Measurements from ENCODE around the gene PTPN1. TPM values are rescaled to one million over a fixed set of nuclear protein-coding genes. Genes with fewer than 3 reads are reported as not detected.

Gene PTPN1
- total RNA-seq, 1 donor from 2014 or later, result 47.5 TPM

DNA sequence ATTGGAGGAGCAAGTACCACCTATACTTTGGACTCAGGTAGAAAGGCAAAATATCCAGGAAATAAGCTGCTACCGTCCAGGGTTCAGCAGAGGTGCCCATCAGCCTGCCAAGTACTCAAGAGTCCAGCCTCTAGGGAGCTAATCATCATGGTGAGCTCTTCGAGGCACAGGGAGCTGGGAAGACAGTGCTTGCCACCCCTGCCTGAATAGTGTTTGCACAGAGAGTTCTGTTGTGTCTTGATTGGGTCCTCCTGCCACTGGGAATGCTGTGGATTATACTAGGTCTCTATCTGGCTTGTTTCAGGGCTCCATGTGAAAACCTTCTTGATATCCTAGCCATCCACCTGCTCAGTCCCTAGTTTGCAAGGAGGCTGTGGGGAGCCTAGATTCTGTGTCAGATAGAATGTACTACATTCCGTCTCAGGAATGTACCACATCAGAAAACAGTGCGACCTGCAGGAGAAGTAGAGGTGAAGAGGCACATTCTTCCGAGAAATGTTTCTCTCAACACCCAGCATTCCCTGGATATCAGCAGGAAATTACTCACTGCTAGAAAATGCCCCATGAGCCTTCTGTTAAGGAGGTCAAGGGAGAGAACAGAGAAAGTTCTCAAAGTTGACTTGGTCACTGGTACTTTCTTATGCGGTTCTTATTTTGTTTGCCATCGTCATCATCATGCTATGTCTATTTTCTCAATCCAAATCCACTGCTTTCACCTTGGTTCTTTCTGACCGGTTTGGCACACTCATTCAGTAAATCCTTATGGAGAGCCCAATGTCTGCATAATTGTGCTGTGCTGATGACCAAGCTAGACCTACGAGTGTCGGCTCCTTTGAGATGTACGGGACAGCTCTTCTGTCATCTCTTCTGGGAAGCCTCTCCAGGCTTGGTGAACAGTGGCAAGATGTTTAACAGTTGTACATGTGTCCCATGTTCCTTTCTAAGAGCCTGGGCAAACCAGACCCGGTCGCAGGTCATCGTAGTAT lies 30.7 kb downstream of the PTPN1 start:
- Mint-ChIP-seq H3K4me1 (ENCODE audit: low read depth, unreplicated experiment) (peaks cover 3% of the 10 kb centered on the region), H3K36me3 (ENCODE audit: unreplicated experiment) (no peaks in the 10 kb centered on the region)

DNA sequence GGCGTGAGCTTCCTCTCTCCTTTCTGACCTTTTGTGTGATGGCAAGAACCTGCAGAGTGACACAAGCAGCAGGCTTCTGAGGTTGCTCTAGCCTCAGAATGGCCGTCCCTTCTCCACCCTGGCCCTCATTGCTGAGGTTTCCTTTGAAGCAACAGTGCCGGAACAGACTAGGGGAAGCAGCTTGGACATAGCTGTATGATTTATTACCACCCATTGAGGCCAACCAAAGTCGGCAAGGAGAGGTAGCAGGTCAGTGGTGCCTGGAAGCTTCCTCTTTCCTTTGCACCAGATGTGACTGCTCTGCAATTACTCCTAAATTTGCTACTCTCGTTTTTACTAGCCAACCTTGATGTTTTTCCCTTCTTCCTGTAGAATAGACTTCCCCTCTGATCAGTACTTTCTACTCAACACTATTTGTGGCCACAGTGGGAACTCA lies 31.4 kb downstream of the PTPN1 start:
- Mint-ChIP-seq H3K4me1 (ENCODE audit: low read depth, unreplicated experiment) (peaks cover 4% of the 10 kb centered on the region), H3K4me3 (ENCODE audit: unreplicated experiment) (no peak overlapping the region), H3K27me3 (ENCODE audit: unreplicated experiment) (no peaks in the 10 kb centered on the region), H3K36me3 (ENCODE audit: unreplicated experiment) (no peaks in the 10 kb centered on the region), H3K27ac (ENCODE audit: unreplicated experiment) (no peak overlapping the region), H3K9me3 (ENCODE audit: unreplicated experiment) (peaks cover 2% of the 10 kb centered on the region)
- TF ChIP-seq, protein P1, sequence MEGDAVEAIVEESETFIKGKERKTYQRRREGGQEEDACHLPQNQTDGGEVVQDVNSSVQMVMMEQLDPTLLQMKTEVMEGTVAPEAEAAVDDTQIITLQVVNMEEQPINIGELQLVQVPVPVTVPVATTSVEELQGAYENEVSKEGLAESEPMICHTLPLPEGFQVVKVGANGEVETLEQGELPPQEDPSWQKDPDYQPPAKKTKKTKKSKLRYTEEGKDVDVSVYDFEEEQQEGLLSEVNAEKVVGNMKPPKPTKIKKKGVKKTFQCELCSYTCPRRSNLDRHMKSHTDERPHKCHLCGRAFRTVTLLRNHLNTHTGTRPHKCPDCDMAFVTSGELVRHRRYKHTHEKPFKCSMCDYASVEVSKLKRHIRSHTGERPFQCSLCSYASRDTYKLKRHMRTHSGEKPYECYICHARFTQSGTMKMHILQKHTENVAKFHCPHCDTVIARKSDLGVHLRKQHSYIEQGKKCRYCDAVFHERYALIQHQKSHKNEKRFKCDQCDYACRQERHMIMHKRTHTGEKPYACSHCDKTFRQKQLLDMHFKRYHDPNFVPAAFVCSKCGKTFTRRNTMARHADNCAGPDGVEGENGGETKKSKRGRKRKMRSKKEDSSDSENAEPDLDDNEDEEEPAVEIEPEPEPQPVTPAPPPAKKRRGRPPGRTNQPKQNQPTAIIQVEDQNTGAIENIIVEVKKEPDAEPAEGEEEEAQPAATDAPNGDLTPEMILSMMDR (IDR thresholded peaks at IDR 0.05; ENCODE audit: partially characterized antibody, unreplicated experiment), result no peak
- no peak for DNase-seq

More for the DNA sequence above, 30.7 kb downstream of the PTPN1 start:
- Mint-ChIP-seq H3K27me3 (ENCODE audit: unreplicated experiment) (no peaks in the 10 kb centered on the region), H3K9me3 (ENCODE audit: unreplicated experiment) (peaks cover 2% of the 10 kb centered on the region), H3K4me3 (ENCODE audit: unreplicated experiment) (no peak overlapping the region), H3K27ac (ENCODE audit: unreplicated experiment) (no peak overlapping the region)
- no peak for DNase-seq
- TF ChIP-seq, protein P1 (IDR thresholded peaks at IDR 0.05; ENCODE audit: partially characterized antibody, unreplicated experiment), result no peak

DNA sequence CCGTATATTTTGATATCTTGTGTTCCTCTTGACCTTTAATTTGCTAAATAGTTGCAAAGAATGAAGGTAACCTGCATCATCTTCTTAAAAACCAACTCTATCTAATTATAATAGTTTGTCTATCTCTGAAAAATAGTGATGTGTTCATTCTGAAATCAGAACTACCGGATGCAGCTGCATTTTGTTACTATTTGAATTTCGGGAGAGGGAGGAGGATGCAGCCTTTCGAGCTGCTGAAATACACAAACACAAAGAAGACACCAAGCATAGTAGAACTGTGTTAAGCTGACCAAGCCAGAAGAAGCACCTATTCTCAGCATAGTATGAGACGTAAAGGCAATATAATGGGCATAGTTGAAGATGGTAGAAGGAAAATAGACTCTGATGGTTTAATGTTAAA lies 33.1 kb downstream of the PTPN1 start:
- TF ChIP-seq, protein P1 (IDR thresholded peaks at IDR 0.05; ENCODE audit: partially characterized antibody, unreplicated experiment), result no peak
- no peak overlapping the region for H3K27ac Mint-ChIP-seq (ENCODE audit: unreplicated experiment)
- no peaks in the 10 kb centered on the region for H3K36me3 Mint-ChIP-seq (ENCODE audit: unreplicated experiment)
- H3K4me1 Mint-ChIP-seq (ENCODE audit: low read depth, unreplicated experiment), result peaks cover 8% of the 10 kb centered on the region
- no peak for DNase-seq
- peaks cover 3% of the 10 kb centered on the region for H3K9me3 Mint-ChIP-seq (ENCODE audit: unreplicated experiment)
- no peaks in the 10 kb centered on the region for H3K27me3 Mint-ChIP-seq (ENCODE audit: unreplicated experiment)
- H3K4me3 Mint-ChIP-seq (ENCODE audit: unreplicated experiment), result no peak overlapping the region

DNA sequence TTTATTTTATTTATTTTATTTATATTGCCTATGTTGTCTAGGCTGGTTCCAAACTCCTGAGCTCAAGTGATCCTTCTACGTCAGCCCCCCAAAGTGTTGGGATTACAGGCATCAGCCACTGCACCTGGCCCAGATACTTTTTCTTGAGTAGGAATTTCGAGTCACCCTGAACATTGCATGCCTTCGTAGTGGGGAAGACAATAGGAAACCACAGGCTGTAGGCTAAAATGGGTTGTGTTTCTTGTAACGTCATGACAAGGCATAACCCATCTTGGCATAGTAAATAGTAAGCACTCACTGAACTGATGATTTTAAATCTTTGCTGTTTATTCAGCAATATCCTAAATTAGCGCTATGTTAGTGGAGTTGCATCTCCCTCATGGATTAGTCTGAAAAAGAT lies 34.9 kb downstream of the PTPN1 start:
- no peaks in the 10 kb centered on the region for H3K36me3 Mint-ChIP-seq (ENCODE audit: unreplicated experiment)
- peaks cover 8% of the 10 kb centered on the region for H3K4me1 Mint-ChIP-seq (ENCODE audit: low read depth, unreplicated experiment)
- H3K27me3 Mint-ChIP-seq (ENCODE audit: unreplicated experiment), result no peaks in the 10 kb centered on the region

More for the DNA sequence above, 34.9 kb downstream of the PTPN1 start:
- H3K9me3 Mint-ChIP-seq (ENCODE audit: unreplicated experiment), result peaks cover 3% of the 10 kb centered on the region
- H3K4me3 Mint-ChIP-seq (ENCODE audit: unreplicated experiment), result no peak overlapping the region
- TF ChIP-seq, protein P1 (IDR thresholded peaks at IDR 0.05; ENCODE audit: partially characterized antibody, unreplicated experiment), result no peak
- H3K27ac Mint-ChIP-seq (ENCODE audit: unreplicated experiment), result no peak overlapping the region
- no peak for DNase-seq
